Epithelial cell of proximal tubule (primary cell): ENCODE results near the gene RGS7. TPM values are rescaled to one million over a fixed set of nuclear protein-coding genes. Genes with fewer than 3 reads are reported as not detected.
"Not testable (repeated sequence)": the region's sequence is repeated elsewhere in the genome, so short reads cannot be mapped to it uniquely, and the experiment has no call there.

Source experiments
- DNase-seq: peaks from one replicate; pipeline ENCODE4 v3.0.0-alpha.2; 2011; ENCODE audit warnings: low read depth
- H3K4me3 ChIP-seq: 2 replicates; pipeline ENCODE4 v1.5.1; 2011; ENCODE audit warnings: low read depth, mild to moderate bottlenecking, low read length
- total RNA-seq: library from RNA; depleted of rRNA; stranded (reverse); fragments of >200 nt; gene quantifications from 2 replicates; pipeline ENCODE4 v1.2.3, GENCODE V29; 2015
- TF ChIP-seq, protein P1 (sequence below): conservative IDR thresholded peaks from 2 replicates; pipeline ENCODE4 v1.5.1; 2012; ENCODE audit warnings: low read depth, mild to moderate bottlenecking, low read length

The RGS7 gene
- total RNA-seq, 1 donor from 2014 or later: 0.06 TPM

DNA sequence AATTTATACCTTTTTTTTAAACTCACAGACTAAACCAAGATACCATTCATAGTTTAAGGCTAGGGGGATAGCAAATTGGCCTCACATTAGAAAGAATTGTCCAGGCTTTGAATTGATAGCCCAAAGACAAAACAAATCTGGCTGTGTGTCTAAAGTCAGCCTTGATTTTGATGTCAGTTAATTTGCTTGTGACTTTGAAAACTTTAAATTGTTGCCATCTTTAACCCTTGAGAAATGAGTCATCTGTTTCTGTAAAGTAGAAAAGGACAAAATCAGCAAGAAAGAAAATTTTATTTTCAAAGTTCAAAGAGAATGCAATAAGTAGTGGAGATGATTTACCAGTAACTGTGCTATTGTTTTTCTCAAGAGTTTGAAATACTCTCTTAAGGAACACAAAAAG, 184.5 kb downstream of the RGS7 start:
- DNase-seq: no peak
- TF ChIP-seq, protein P1, sequence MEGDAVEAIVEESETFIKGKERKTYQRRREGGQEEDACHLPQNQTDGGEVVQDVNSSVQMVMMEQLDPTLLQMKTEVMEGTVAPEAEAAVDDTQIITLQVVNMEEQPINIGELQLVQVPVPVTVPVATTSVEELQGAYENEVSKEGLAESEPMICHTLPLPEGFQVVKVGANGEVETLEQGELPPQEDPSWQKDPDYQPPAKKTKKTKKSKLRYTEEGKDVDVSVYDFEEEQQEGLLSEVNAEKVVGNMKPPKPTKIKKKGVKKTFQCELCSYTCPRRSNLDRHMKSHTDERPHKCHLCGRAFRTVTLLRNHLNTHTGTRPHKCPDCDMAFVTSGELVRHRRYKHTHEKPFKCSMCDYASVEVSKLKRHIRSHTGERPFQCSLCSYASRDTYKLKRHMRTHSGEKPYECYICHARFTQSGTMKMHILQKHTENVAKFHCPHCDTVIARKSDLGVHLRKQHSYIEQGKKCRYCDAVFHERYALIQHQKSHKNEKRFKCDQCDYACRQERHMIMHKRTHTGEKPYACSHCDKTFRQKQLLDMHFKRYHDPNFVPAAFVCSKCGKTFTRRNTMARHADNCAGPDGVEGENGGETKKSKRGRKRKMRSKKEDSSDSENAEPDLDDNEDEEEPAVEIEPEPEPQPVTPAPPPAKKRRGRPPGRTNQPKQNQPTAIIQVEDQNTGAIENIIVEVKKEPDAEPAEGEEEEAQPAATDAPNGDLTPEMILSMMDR: no peak
- no peak overlapping the region for H3K4me3 ChIP-seq

DNA sequence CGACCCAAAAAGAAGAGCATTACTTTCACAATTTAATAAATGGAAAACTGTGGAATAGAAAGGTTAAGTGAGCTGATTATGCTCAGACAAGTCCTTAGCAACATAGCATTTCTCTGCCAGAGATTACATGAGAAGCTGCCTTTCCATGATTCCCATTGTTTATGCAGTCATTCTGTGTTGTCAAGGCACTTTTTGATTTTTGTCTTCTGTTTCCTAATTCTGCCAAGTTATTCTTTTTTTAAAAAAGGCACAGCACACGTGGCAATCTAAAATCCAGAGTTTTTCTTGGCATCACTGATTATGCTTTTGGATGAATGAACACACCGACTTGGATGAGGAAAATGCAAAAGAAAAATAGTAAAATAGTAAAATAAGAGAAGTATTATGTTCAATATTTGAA, 185.0 kb downstream of the RGS7 start:
- TF ChIP-seq, protein P1: no peak
- no peak for DNase-seq
- H3K4me3 ChIP-seq: no peak overlapping the region

DNA sequence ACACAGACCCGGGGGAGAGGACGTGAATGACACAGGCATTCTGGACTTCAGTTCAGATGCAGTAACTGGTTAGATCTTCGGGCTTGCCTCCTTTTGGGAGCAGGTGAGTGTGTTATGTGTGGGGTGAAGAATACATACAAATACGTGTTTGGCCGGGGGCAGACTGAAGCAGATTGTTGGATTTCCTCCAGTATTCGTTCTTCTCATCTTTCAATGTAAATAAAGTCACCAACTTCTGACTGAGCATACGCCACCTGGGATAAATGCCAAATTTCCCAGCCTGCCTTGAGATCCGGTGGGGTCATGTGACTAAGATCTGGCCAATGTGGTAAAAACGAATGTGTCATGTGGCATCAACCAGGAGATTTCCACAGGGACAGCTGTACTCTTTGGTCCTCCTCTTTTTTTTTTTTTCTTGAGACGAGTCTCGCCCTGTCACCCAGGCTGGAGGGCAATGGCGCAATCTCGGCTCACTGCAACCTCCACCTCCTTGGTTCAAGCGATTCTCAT, 189.8 kb downstream of the RGS7 start:
- H3K4me3 ChIP-seq: no peak overlapping the region
- TF ChIP-seq, protein P1: no peak
- DNase-seq: no peak

DNA sequence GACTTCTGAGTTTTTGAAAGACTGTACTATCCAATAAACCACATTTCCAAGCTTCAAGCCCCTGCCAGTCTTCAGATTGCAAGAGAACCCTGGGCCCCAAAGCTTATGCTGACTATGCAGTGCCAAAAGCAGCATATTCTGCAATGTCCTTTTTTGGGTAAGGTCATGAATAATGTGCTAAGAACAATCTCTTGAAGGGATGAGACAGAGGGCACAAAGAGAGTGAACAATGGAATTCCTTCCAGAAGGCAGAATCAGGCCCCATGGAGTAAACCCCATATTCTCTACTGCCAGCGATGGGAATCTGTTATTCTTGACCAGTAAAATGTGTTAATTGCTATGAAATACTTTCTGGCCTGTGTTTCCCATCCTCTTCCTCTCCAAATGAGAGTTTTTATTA, 190.4 kb downstream of the RGS7 start:
- no peak for DNase-seq
- TF ChIP-seq, protein P1: no peak
- no peak overlapping the region for H3K4me3 ChIP-seq

DNA sequence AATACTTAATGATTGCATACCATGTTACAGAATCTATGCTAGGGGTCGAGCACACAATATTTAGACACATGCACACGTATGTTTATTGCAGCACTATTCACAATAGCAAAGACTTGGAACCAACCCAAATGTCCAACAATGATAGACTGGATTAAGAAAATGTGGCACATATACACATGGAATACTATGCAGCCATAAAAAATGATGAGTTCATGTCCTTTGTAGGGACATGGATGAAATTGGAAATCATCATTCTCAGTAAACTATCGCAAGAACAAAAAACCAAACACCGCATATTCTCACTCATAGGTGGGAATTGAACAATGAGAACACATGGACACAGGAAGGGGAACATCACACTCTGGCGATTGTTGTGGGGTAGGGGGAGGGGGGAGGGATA, 191.7 kb downstream of the RGS7 start:
- H3K4me3 ChIP-seq, DNase-seq: not testable (repeated sequence)

DNA sequence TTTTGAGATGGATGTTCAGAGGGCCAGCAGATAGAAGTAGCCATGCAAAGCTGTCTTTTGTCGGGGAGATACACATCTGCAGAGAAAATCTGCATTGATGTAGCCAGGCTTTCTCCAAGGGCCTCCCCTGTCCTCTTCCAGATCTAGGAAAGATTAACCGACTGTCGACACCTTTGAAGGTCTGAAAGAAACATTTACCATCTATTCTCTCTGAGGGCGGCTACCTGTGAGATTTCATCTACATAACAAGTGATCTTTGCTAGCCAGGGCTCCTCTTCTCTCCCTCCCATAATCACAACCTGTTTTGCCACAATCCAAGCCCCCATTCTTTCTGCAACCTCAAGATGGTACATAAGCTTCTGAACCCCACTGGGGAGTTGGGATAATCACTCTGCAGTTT, 193.6 kb downstream of the RGS7 start:
- H3K4me3 ChIP-seq: no peak overlapping the region
- DNase-seq: no peak
- TF ChIP-seq, protein P1: no peak

DNA sequence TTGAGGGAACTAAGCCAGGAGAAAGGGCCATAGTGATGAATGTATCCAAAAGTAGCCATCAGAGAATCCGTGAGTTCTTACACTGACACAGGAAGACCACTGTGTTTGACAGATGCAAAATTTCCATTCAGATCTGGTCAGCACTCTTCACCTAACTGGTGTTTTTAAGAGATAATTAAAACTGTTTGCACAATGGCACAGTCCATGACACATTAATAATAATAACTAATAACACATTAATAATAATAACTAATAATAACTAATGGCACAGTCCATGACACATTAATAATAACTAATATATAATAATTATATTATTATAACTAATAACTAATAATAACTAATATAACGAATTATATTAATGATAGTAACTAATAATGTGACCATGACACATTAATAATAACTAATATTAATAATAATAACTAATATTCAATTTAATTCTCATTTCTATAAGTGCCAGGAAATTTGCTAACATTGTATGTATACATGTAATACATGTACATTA, 195.8 kb downstream of the RGS7 start:
- H3K4me3 ChIP-seq: no peak overlapping the region
- TF ChIP-seq, protein P1: no peak
- DNase-seq: no peak
